GM12864 (cell line): ENCODE data around the gene NHEJ1.

Source experiments
- DNase-seq: peaks from one replicate; pipeline ENCODE4 v3.0.0-alpha.2; 2011; ENCODE audit warnings: low read depth
- H3K4me3 ChIP-seq: 2 replicates; pipeline ENCODE4 v1.5.1; 2011; ENCODE audit warnings: mild to moderate bottlenecking, low read depth, low read length, control low read depth
- TF ChIP-seq, protein P1 (sequence below): IDR thresholded peaks from 2 replicates; pipeline ENCODE4 v1.5.1; 2011; ENCODE audit warnings: low read depth, mild to moderate bottlenecking, moderate library complexity, low read length, control low read depth, inconsistent platforms; ENCODE audit errors: missing control alignments

NHEJ1 gene

DNA sequence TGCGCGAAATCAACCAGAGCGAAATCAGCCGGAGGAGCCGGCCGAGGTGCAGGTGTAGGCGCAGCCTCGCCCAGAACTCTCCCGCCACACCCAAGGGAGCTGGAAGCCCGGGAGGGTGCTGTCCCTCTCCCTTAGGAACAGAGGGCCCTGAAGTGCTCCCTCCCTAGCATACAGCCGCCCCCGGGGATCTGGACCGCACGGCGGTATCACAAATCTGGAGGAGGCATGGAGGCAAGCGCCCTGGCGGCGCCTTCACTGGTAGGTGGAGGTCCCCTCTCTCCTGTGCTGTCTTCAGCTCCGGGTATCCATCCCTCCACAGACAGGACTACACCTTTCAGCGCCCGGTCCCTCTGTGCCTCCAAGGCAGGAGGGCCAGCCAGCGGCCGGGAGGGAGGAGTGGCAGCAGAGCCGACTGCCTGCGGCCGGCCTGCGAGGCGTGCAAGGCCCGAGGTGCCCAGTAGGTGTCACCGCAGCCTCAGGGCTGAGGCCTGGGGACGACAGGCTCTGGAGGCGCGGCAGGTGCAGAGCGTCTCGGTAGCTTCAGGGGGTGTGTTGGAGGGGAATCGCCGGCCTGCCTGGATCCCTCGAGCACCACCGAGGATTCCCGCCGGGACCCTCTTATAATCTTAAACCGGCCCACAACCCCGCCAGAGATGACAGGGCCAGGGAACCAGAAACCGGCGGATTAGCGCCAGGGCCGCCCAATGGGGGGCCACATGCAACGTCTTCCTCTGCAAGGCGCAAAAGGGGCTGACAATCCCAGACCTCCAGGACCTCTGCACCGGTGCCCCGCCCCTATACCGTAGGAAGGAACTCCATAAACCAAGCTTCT lies 102.7 kb downstream of the NHEJ1 start:
- H3K4me3 ChIP-seq = no peak overlapping the region
- peak; percentile 13 for DNase-seq

DNA sequence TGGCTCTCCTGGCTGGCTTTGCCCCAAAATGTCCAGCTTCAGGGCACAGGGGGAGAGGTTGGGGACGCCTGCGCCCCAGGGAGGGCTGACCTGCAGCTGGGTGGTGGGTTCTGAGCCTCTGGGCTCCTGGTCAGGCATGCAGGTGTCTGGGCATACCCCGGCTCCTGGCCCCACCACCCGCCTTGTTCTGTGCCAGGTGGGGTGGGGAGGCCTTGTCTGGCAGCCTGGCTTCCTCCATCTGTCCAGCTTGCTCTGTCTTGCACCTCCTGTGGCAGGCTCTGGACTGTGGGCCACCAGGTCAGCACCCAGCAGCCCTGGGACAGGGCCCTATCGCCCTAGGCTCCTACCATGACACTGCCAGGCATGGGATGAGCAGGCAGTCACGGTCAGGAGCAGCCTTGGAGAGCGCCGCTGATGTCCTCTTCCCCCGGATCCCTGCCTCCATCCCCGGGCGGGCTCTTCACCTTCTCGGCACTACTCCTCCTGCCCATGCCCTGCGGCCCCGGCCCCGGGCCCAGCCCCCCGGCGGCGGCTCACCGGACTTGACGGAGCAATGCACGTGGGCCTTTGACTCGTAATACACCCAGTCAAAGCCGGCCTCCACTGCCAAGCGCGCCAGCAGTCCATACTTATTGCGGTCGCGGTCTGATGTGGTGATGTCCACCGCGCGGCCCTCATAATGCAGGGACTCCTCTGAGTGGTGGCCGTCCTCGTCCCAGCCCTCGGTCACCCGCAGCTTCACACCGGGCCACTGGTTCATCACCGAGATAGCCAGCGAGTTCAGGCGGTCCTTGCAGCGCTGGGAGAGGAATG lies 103.5 kb downstream of the NHEJ1 start:
- no peak for DNase-seq
- TF ChIP-seq, protein P1, sequence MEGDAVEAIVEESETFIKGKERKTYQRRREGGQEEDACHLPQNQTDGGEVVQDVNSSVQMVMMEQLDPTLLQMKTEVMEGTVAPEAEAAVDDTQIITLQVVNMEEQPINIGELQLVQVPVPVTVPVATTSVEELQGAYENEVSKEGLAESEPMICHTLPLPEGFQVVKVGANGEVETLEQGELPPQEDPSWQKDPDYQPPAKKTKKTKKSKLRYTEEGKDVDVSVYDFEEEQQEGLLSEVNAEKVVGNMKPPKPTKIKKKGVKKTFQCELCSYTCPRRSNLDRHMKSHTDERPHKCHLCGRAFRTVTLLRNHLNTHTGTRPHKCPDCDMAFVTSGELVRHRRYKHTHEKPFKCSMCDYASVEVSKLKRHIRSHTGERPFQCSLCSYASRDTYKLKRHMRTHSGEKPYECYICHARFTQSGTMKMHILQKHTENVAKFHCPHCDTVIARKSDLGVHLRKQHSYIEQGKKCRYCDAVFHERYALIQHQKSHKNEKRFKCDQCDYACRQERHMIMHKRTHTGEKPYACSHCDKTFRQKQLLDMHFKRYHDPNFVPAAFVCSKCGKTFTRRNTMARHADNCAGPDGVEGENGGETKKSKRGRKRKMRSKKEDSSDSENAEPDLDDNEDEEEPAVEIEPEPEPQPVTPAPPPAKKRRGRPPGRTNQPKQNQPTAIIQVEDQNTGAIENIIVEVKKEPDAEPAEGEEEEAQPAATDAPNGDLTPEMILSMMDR = no peak
- no peak overlapping the region for H3K4me3 ChIP-seq

More for the DNA sequence above, 102.7 kb downstream of the NHEJ1 start:
- TF ChIP-seq, protein P1 = peak; percentile 91

DNA sequence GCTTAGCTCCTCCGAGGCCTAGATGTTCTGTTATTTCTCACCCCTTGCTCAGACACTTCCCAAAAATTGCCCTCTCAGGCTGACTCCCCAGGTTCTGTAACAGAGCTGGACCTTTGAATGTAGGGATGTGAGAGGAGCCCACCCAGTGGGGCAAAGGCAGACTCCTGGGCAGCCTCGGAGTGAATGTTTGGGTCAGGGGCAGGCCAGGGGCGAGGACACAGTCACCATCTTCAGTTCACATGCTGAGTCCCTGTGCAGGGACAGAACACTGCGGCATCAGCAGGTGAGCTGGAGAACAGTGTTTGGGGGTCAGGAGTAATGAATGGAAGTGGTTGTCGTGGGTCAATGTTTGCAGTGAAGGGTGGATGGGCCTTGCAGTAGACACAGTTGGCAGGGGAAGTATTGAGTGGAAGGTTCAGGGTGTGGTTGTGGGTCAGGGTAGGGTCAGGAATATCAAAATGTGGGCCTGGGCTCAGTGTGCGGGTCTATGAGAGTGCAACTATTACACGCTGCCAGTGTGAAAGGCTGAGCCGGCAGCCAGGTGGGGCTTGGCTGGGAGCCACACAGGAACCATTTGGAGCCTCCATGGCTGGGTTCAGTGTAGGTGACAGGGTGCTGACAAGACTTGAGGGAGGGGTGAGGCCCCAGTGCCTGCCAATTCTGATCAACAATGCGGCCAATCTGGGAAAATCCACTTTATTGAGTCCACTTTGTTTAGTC lies 104.3 kb downstream of the NHEJ1 start:
- DNase-seq = no peak
- TF ChIP-seq, protein P1 = no peak
- no peak overlapping the region for H3K4me3 ChIP-seq

DNA sequence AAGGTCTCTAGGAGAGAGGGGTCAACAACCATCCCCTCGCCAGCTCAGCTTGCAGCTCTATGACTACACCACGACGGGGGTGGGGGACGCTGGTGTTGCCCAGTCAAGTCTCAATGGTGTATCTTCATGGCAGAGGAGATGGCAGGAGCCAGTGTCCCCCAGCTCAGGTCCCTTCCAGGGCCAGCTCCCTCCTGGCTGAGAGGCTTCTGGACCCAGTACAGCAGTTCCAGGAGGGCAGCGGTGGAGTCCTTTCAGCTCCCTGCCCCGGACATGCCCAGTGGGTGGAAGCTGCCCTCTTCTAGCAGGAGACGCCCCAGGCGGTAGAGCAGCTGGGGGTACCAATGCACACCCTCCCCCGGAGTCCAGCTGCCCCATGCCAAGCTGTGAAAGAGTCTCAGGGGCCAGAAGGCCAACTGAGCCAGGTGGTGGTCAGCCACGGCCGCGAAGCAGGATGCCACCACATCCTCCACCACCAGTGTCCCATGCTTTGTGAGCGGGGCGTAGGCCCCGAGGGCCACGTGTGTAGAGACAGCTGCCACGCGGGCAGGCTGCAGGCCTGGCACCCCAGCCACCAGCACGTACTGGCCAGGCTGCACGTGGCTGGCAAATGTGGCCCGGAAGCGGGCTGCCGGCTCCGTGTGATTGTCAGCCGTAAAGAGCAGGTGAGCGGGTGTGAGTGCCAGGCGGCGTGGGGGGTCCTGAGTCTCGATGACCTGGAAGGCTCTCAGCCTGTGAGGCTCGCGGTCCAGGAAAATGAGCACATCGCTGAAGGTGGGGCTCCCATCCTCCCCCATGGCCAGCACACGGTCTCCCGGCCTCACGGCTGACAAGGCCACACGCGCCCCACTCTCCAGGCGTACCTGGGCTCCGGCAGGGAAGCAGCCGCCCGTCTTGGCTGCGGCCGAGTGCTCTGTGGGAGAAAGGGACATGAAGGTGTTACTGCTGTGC lies 105.4 kb downstream of the NHEJ1 start:
- H3K4me3 ChIP-seq = no peak overlapping the region
- no peak for DNase-seq
- TF ChIP-seq, protein P1 = no peak

DNA sequence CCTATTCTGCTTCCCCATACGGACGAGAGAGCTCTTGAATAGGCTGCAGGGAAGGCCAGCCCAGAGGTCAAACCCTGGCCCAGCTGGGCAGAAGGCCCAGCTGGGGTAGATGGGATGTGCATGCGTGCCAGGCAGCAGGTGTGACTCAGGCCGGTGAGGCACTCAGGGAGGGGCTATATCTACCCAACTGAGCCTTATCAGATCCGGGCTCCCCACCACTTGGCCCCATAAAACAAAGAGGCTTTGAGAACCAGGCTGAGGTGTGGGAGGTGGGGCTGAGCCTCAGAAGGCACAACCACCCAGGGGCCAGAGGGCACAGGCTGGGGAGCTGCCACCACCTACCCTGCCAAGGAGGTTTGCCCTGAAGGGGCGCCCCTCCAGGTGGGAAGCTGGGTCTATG lies 111.3 kb downstream of the NHEJ1 start:
- DNase-seq = no peak
- TF ChIP-seq, protein P1 = no peak
- H3K4me3 ChIP-seq = no peak overlapping the region

DNA sequence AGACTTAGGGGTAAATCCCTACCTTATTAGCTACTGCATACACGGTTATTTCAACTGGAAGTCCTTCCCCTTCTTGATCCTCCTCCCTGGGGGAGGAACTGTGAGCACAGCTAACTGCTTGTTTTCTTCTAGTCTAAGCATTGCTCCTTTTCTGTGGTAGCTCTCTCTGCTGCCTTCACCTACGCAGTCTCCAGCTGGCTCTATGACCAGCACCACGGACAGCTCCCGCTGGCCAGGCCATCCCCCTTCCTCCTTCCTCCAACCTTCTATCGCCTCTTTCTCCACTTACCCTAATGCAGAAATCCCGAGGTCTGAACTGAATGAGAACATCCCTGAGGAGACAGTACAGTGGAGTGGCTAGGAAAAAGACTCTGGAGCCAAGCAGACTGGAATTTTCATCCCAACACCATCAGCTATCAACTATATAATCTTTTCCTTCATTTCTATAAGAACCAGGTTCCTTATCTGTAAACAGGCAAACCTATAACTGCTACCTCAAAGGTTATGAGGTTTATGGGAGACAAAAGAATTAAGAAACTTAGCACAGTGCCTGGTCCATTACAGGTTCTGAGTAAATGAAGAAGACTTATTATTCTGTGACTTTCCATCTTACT lies 114.6 kb downstream of the NHEJ1 start:
- DNase-seq = no peak
- TF ChIP-seq, protein P1 = no peak
- no peak overlapping the region for H3K4me3 ChIP-seq
